ENCODE measurements around the gene ASPSCR1.

Gene ASPSCR1

DNA sequence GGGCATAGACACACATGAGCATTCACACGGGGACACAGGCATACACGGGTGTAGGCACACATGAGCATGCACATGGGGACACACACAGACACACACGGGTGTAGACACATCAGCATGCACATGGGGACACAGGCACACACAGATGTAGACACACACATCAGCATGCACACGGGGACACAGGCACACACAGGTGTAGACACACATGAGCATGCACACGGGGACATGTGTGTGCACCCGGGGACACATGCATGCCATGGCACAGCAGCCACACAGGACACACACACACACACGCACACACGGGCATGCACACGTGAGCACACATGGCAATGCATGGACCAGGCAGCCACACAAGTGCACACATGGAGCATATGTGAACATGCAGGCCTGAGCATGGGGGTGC lies 65.2 kb downstream of the ASPSCR1 start:
- DNase-seq, result no peak

GRCh38 chr17:82043507-82043906 lies 66.1 kb downstream of the ASPSCR1 start:
- DNase-seq, result no peak

DNA sequence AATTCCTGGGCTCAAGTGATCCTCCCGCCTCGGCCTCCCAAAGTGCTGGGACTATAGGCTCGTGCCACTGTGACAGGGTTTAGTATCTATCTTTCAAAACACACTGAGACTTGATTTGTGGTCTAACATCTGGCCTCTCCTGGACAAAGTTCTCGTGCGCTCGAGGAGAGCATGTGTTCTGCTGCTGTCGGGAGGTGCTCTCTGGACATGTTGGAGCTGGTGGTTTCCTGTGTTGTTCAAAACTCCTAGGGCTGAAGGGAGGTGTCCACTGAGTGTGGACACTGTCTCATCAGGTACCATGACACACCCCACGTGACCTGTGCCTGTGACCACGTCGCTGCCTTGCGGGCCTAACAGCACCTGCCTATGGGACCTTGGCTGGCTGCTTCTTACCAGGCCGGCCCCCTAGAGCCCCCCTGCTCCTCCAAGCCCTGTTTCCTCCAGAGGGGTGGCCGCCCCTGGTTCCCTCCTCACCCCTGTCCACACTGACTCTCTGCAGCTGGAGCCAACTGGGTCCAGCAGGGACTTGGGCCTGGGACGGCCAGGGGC lies 68.6 kb downstream of the ASPSCR1 start:
- DNase-seq, result no peak

DNA sequence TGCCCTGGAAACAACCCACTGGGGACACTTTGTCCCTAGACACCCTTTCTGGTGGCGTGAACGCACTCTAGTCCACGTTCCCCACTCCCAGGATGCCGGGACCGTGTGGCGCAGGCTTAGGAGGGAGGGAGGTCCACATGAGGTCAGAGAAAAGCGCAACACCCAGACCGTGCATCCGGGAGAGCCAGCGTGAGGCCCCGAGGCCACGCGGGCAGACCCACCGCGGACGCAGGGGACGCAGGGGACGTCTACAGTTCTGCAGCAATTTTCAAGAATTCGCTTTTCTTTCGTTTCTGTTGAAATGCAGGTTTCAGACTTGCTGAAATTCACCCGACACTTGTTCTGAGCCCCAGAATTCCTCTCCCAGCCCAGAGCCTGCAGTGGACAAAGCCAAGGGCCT lies 69.5 kb downstream of the ASPSCR1 start:
- DNase-seq, result no peak

- DNase-seq, result no peak
Observed at GRCh38 chr17:82047379-82047778, 70.0 kb downstream of the ASPSCR1 start.

GRCh38 chr17:82047914-82048570 lies 70.6 kb downstream of the ASPSCR1 start:
- DNase-seq, result no peak

- no peak for DNase-seq
Observed at GRCh38 chr17:82048571-82048971, 71.1 kb downstream of the ASPSCR1 start.

DNA sequence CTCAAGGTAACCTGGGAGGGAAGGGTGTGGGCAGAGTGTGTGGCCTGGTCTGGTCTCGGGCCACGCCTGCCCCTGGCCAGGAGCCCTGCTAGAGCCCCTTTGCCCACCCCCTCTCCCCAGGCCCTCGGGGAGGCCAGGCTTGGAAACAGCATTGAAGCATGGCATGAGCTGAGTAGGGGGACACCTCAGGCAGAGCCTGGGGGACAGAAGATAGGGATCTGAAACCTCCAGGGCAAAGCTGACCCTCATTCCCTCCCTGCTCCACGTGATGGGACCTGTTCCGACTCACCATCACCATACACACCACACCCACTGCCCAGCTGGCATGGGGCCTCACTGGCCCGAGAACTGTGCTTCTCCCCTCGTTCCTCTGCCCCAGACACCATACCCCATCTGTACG lies 71.7 kb downstream of the ASPSCR1 start:
- no peak for DNase-seq

DNA sequence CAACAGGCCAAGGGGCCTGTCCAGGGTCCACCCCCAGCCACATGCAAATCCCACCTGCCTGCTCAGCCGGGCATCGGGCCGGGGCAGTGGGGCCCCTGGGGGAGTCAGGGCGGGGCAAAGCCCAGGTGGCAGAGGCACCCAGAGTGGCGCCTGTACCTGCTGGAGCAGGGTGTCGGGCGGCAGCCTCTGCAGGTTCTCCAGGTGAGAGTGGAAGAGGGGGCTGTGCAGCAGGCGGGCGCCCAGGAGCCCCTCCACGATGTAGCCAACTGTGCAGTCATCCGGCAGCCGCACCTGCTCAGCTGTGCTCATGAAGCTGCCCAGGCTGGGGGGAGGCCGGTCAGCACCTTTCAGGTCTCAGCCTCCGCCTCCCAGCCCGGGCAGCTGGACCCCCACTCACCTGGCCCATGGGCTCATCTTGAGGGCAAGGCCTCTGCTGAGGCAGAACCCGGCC lies 72.1 kb downstream of the ASPSCR1 start:
- DNase-seq, result no peak

DNA sequence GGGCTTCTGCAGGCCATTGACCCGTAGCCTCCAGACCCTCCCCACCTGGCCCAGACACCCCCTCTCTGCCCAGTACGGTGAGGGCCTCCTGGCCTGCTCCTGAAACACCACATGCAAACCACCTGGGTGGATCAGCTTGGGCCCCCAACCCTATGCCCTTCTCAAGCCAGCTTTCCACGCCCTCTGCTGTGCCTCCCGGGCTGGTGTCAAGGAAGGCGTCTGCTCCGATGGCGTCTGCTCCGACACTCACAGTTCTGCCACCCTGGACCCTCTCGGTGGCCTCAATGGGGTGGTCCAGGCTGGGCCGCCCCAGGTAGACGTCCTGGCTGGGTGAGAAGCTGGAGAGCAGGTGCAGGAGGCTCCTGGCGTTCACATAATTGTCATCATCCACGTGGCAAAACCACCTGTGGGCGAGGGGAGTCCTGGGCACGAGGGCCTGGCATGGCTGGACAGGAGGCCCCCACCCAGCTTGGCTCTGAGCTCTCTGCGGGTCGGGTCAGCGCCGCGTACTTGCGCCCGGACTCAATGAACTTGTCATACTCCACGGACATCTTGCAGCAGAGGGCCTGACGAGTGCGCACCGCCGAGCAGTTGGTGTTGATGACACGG lies 72.8 kb downstream of the ASPSCR1 start:
- DNase-seq, result no peak

- no peak for DNase-seq
Observed at GRCh38 chr17:82050761-82051641, 73.6 kb downstream of the ASPSCR1 start.

DNA sequence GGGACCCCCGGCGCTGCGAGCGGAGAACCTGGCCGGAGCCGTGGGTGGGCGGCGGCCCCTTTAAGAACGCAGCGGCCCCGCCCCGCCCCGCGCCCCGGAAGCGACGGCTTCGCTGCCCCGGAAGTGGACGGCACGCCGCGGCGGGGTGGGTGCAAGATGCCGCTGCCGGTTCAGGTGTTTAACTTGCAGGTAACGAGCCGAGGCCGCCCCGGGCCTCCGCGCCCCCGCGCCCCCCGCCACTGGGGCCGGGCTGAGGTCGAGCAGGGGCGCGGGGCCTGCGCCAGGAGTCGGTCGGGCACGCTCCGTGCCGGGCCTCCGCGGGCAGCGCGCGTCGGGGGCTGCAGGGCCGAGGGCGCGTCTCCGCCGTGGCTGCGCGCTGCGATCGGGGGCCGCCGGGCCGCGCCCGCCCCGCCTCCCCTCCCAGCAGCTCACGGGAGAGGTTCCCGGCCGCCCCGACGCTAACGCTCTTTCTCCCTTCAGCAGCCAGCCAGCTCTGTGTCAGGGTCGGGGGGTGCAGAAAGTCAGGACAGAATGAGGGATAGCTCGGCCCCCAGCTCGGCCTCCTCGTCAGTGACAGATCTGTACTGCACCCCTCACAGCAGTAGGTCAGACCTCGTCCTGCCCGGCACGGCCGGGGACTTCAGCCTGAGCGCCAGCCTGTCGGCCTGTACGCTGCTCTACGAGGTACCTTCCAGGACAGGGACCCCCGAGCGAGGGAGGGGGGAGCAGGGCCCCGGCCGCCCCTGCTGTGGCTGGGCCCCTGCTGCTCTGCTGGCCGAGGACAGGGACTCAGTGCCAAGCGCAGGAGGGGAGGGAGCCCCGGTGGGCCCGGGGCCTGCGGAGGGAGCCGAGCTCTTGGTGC lies 74.6 kb downstream of the ASPSCR1 start, which contains the start of the genes GPS1 and RFNG:
Gene GPS1 (plus strand): TSS at position 123 of the 862 bp plus-strand sequence. CDS start 34 bp downstream, at position 157.
Gene RFNG (minus strand): TSS at position 36 of the 862 bp plus-strand sequence. CDS start 45 bp downstream, outside the sequence.
- DNase-seq, result peak; percentile 57 to 78 (median 69)

DNA sequence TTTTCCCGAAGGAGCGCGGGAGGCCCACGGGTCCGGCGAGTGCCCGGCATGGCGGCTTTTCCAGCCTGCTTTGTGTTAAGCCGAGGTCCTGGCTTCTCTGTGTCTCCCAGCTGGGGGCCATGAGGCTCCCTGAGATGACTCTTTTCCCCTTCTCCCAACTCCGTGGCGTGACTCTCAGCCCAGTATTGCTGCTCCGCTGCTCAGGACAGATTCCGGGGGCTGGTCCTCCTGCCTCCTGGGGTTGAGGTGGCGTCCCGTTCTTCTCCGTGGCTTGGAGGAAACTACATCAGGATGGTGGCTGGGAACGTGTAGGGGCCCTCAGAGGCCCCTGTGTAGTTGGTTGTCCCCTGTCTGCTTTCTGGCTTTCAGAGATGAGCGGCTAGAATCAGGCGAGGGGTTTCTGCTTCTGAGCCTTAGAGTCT lies 75.2 kb downstream of the ASPSCR1 start:
- DNase-seq, result no peak

DNA sequence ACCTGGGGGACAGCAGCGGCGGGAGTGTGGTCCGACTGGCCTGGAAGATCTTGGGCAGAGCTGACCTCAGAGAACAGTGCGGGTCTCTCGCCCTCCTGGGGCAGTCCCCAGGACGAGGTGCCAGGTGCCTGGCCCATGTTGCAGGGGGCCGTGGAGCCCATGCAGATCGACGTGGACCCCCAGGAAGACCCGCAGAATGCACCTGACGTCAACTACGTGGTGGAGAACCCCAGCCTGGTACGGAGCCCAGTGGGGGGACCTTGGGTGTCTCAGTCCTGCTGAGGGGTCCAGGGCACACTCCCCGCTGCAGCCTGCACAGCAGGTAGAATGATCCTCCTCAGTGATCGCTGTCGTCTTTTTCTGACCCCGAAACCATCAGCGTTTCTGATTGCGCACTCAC lies 75.7 kb downstream of the ASPSCR1 start:
- no peak for DNase-seq

DNA sequence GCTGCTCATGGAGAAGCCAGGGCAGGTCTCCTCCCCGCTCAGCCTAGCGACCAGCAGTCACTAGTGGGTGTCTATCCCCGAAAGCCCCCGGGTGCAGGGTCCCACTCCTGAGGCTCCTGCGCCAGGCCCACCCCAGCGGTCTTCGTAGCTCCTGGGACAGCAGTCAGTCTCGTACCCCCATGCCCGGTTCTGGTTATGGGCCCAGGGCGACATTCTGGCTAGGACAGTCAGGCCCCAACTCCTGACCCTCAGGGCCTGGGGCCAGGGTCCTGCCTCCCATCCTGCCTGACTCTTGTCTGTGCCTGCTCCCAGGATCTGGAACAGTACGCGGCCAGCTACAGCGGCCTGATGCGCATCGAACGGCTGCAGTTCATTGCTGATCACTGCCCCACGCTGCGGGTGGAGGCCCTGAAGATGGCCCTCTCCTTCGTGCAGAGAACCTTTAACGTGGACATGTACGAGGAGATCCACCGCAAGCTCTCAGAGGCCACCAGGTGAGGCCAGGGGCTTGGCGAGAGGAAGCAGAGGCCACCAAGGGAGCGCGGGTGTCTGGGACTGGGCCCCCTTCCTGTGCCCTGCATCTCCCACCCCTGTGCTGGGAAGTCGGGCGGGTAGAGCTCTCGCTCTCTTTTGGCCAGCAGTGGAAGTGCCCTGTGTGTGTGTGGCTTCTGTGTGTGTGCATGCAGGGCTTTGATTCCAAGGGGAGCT lies 76.3 kb downstream of the ASPSCR1 start:
- DNase-seq, result no peak

- no peak for DNase-seq
Observed at GRCh38 chr17:82054351-82055022, 77.1 kb downstream of the ASPSCR1 start.

GRCh38 chr17:82055023-82055964 lies 77.9 kb downstream of the ASPSCR1 start:
- DNase-seq, result no peak

GRCh38 chr17:82055965-82056728 lies 78.7 kb downstream of the ASPSCR1 start:
- DNase-seq, result no peak

Measured in stimulated activated naive CD4-positive, alpha-beta T cell (primary cell).